HG02642 (cell line): Measurements from ENCODE around the gene FAHD2A.
"Not testable (repeated sequence)": the region's sequence is repeated elsewhere in the genome, so short reads cannot be mapped to it uniquely, and the experiment has no call there.

Experiments
- ATAC-seq: cut with Tn5 transposase; IDR thresholded peaks from one replicate; pipeline ENCODE4 v1.9.1; 2021; ENCODE audit warnings: mild to moderate bottlenecking; ENCODE audit not compliant: unreplicated experiment, poor library complexity

FAHD2A gene

GRCh38 chr2:95389245-95390119, 13.0 kb upstream of the FAHD2A start:
- ATAC-seq: peak; percentile 65

GRCh38 chr2:95390272-95390880, 12.1 kb upstream of the FAHD2A start:
- no peak for ATAC-seq

GRCh38 chr2:95390881-95391321, 11.6 kb upstream of the FAHD2A start:
- ATAC-seq: no peak

GRCh38 chr2:95391641-95392310, 10.7 kb upstream of the FAHD2A start:
- ATAC-seq: no peak

- ATAC-seq: no peak
Measured at GRCh38 chr2:95392320-95392719, 10.2 kb upstream of the FAHD2A start.

- no peak for ATAC-seq
Measured at GRCh38 chr2:95392730-95393455, 9.6 kb upstream of the FAHD2A start.

GRCh38 chr2:95393901-95394300, 8.6 kb upstream of the FAHD2A start:
- no peak for ATAC-seq

- ATAC-seq: no peak
Measured at GRCh38 chr2:95399061-95399460, 3.4 kb upstream of the FAHD2A start.

- no peak for ATAC-seq
Measured at GRCh38 chr2:95401480-95401879, 1.0 kb upstream of the FAHD2A start.

- ATAC-seq: peak; percentile 34
Measured at GRCh38 chr2:95402004-95402369, 521 bp upstream of the FAHD2A start.

- not testable (repeated sequence) for ATAC-seq
Measured at GRCh38 chr2:95403204-95403721, 755 bp downstream of the FAHD2A start.

- not testable (repeated sequence) for ATAC-seq
Measured at GRCh38 chr2:95403824-95404223, 1.3 kb downstream of the FAHD2A start.

- not testable (repeated sequence) for ATAC-seq
Measured at GRCh38 chr2:95404676-95405075, 2.2 kb downstream of the FAHD2A start.

- not testable (repeated sequence) for ATAC-seq
Measured at GRCh38 chr2:95411239-95411638, 8.7 kb downstream of the FAHD2A start.

- peak; percentile 80 for ATAC-seq
Measured at GRCh38 chr2:95414015-95414594, 11.6 kb downstream of the FAHD2A start.

- not testable (repeated sequence) for ATAC-seq
Measured at GRCh38 chr2:95415138-95415537, 12.6 kb downstream of the FAHD2A start.

GRCh38 chr2:95415561-95415960, 13.1 kb downstream of the FAHD2A start:
- ATAC-seq: not testable (repeated sequence)

GRCh38 chr2:95427196-95427867, 24.8 kb downstream of the FAHD2A start:
- not testable (repeated sequence) for ATAC-seq

- not testable (repeated sequence) for ATAC-seq
Measured at GRCh38 chr2:95429748-95430467, 27.4 kb downstream of the FAHD2A start.
